Epithelial cell of esophagus (primary cell): ENCODE data around the gene ITGA7.

Experiments used
- DNase-seq: peaks from one replicate; pipeline ENCODE4 v3.0.0; 2010; ENCODE audit warnings: low read depth
- H3K4me3 ChIP-seq: 2 replicates; pipeline ENCODE4 v1.5.1; 2011; ENCODE audit warnings: mild to moderate bottlenecking, low read length, control low read depth
- TF ChIP-seq, protein P1 (sequence below): IDR thresholded peaks from 2 replicates; pipeline ENCODE4 v1.5.1; 2011; ENCODE audit warnings: low read depth, mild to moderate bottlenecking, low read length, control low read depth, inconsistent platforms; ENCODE audit not compliant: insufficient read depth; ENCODE audit errors: missing control alignments

The ITGA7 gene, protein sequence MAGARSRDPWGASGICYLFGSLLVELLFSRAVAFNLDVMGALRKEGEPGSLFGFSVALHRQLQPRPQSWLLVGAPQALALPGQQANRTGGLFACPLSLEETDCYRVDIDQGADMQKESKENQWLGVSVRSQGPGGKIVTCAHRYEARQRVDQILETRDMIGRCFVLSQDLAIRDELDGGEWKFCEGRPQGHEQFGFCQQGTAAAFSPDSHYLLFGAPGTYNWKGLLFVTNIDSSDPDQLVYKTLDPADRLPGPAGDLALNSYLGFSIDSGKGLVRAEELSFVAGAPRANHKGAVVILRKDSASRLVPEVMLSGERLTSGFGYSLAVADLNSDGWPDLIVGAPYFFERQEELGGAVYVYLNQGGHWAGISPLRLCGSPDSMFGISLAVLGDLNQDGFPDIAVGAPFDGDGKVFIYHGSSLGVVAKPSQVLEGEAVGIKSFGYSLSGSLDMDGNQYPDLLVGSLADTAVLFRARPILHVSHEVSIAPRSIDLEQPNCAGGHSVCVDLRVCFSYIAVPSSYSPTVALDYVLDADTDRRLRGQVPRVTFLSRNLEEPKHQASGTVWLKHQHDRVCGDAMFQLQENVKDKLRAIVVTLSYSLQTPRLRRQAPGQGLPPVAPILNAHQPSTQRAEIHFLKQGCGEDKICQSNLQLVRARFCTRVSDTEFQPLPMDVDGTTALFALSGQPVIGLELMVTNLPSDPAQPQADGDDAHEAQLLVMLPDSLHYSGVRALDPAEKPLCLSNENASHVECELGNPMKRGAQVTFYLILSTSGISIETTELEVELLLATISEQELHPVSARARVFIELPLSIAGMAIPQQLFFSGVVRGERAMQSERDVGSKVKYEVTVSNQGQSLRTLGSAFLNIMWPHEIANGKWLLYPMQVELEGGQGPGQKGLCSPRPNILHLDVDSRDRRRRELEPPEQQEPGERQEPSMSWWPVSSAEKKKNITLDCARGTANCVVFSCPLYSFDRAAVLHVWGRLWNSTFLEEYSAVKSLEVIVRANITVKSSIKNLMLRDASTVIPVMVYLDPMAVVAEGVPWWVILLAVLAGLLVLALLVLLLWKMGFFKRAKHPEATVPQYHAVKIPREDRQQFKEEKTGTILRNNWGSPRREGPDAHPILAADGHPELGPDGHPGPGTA

DNA sequence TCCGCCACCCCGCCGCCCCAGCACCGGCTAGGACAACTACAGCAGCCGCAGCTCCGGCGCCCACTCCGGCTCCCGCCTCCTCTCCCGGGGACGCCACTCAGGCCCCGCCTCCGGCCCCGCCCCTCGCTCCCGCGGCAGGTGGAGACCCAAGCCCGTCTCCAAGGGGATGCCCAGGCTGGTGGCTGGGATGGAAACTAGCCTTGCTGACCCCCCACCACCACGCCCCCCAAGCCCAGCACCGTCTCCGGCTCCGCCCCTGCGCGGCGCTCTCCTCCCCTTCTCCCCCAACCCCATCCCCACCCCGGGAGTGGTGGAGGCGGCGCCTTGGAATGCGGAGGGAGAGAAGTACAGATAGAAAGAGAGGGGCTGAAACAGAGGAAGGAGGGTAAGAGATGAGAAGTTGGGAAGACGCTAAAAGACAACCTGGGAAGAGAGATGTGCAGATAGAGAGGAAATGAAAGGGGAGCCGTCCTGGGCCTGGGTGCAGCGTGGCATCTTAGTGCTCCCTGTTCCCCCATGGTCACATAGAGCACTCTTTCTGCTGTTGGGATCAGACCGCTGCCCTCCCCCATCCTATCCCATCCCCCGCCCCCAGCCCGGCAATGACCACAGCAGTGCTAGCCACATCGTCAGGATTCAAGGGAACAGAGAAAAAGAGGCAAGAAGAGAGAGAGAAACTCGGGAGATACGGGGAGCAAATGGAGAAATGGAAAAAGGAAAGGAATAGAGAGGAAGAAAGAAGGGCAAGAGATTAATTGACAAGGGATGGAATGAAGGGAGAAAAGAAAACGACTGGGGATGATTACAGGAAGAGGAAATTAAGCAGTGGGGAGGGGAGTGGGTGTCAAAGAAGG lies at the start of gene ITGA7:
Gene ITGA7, minus strand, starts transcription at position 64 of the 854 bp plus-strand sequence. CDS start 222 bp downstream, outside the sequence.
- peak within 1 kb of the TSS; percentile 33 for H3K4me3 ChIP-seq
- TF ChIP-seq, protein P1, sequence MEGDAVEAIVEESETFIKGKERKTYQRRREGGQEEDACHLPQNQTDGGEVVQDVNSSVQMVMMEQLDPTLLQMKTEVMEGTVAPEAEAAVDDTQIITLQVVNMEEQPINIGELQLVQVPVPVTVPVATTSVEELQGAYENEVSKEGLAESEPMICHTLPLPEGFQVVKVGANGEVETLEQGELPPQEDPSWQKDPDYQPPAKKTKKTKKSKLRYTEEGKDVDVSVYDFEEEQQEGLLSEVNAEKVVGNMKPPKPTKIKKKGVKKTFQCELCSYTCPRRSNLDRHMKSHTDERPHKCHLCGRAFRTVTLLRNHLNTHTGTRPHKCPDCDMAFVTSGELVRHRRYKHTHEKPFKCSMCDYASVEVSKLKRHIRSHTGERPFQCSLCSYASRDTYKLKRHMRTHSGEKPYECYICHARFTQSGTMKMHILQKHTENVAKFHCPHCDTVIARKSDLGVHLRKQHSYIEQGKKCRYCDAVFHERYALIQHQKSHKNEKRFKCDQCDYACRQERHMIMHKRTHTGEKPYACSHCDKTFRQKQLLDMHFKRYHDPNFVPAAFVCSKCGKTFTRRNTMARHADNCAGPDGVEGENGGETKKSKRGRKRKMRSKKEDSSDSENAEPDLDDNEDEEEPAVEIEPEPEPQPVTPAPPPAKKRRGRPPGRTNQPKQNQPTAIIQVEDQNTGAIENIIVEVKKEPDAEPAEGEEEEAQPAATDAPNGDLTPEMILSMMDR = no peak
- DNase-seq = no peak

DNA sequence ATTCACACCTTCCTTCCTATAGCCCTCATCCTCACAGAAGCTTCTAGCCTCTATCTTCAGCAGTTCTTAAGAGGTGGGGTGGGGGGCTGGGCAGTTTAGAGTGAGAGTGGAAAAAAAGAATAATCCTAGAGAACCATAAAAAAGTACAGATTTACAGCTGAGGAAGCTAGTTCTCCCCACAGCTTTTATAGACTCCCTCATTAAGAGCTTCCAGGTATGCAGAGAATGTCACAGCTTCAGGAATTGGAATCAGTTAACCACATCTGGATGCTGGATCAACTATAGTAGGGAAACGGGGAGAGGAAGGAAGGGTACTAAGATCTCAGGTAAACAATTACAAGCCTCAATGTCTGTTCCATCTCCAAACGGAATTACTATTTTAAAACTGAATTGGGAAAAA lies 47.5 kb upstream of the ITGA7 start:
- no peak overlapping the region for H3K4me3 ChIP-seq
- DNase-seq = no peak
- TF ChIP-seq, protein P1 = no peak

DNA sequence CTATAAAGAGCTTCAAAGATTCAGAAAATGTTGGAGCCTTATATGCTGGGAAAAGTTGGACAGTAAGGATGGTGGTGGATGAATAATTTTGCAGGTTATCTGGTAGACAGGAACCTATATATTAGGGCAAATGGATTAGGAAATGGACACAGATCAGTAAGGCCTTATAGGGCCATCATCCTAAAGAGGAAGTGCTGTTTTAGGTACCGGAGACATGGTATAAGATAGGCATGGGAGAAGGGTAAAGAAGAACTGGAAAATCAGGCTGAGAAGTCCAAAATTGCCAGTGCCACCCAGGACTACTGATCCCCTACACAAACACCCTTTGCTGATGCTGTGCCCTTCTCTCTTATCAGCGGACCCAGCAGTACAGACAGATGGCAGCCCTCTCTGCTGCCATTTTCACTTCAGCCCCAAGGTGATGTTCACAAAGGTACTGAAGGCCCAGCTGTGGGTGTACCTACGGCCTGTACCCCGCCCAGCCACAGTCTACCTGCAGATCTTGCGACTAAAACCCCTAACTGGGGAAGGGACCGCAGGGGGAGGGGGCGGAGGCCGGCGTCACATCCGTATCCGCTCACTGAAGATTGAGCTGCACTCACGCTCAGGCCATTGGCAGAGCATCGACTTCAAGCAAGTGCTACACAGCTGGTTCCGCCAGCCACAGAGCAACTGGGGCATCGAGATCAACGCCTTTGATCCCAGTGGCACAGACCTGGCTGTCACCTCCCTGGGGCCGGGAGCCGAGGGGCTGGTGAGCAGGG lies 40.7 kb upstream of the ITGA7 start:
- H3K4me3 ChIP-seq = no peak overlapping the region
- no peak for DNase-seq
- TF ChIP-seq, protein P1 = no peak

DNA sequence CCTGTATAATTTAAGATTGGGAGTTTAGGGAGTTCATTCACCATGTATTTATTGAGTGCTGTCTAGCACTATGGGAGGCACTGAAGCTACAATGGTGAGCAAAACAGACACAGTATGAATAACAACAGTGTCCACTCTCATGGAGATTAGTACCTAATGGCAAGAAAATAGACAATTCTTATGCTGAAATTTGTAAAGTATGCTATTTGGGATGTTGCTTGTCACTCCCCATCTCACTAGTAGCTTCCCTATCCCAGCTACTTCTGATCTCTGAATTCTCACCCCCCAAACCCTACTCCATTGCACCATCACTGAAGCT lies 39.2 kb upstream of the ITGA7 start:
- H3K4me3 ChIP-seq = no peak overlapping the region
- TF ChIP-seq, protein P1 = no peak
- DNase-seq = no peak

DNA sequence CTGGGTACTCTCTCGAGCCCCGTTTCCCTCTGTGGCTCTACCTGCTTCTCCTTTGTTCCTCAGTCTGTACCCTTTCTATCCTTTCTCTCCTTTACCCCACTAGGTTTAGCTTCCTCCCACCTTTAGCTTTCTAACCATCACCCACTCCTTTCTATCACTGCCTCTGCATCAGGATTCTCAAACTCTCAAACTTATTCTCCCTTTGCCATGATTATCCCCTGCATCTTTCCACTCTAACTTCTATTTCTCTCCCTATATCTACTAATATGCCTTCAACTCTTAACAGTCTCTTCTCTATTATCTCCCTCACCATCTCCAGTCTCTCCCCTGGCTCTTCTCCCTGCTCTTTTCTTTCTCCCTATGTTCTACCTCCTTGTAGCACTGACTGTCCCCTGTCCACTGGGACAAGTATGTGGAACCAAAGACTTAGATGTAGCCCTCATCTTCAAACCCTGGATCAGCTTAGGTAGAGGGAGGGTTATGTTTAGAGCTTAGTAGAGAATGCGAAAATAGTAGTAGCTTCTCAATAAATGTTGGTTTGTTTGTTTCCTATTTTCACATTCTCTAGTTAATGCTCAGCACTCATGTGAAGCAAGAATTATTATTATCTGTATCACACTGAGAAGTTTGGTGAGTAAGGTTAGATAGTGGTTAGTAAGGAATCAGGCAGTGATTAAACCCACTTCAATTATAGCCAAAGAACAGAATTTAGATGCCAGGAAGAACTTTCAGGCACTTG lies 38.6 kb upstream of the ITGA7 start:
- H3K4me3 ChIP-seq = no peak overlapping the region
- TF ChIP-seq, protein P1 = no peak
- no peak for DNase-seq
